HL-60 (cell line): ENCODE data around the gene WBP1.
A peak's percentile ranks its signal among the peaks of the same experiment; 100 is the strongest.

ENCODE experiments used
- CTCF ChIP-seq: IDR thresholded peaks from one replicate; pipeline ENCODE4 v1.5.1; 2011; ENCODE audit warnings: low read length, control low read depth, inconsistent platforms; ENCODE audit not compliant: insufficient read depth
- GABPA ChIP-seq: IDR thresholded peaks from 2 replicates; pipeline ENCODE4 v1.6.1; 2012; ENCODE audit warnings: low read depth
- POLR2AphosphoS5 ChIP-seq: IDR thresholded peaks from 2 replicates; pipeline ENCODE4 v1.6.1; 2012; ENCODE audit warnings: low read depth
- REST ChIP-seq: IDR thresholded peaks from 2 replicates; pipeline ENCODE4 v1.6.1; 2012; ENCODE audit warnings: low read depth; ENCODE audit not compliant: insufficient replicate concordance
- SPI1 ChIP-seq: IDR thresholded peaks from 2 replicates; pipeline ENCODE4 v1.6.1; 2012; ENCODE audit warnings: low read depth, mild to moderate bottlenecking, borderline replicate concordance

- TF ChIP-seq GABPA (peak; percentile 64), CTCF (no peak), REST (no peak), SPI1 (no peak), POLR2AphosphoS5 (no peak)
Observed at GRCh38 chr2:74457549-74458131, 598 bp upstream of the WBP1 start.
